CD8-positive, alpha-beta memory T cell (primary cell): ENCODE measurements around the gene AHCTF1. TPM values are rescaled to one million over a fixed set of nuclear protein-coding genes. Genes with fewer than 3 reads are reported as not detected.

Experiments
- CTCF ChIA-PET: fragments of 350-600 bp; sonication (Branson Sonifier 250); formaldehyde crosslinking; loops from one replicate; lab custom pipeline; 2021; ENCODE audit warnings: antibody characterized with exemption; lab: Charles Lee
- POLR2A ChIA-PET: fragments of 350-600 bp; sonication (Branson Sonifier 250); formaldehyde crosslinking; loops from one replicate; lab custom pipeline; 2021; ENCODE audit warnings: antibody characterized with exemption; lab: Charles Lee
- DNase-seq, 5 donors: peaks; one replicate each; pipeline versions ENCODE4 v3.0.0 to v3.0.0-alpha.2; 2020 to 2022; ENCODE audit warnings: mixed read lengths in 1 of 5
- H3K27ac ChIP-seq: one replicate; pipeline ENCODE4 v1.7.0; 2013; ENCODE audit warnings: low read depth, mild to moderate bottlenecking, low read length, moderate library complexity
- H3K27me3 ChIP-seq: 2 replicates; pipeline ENCODE4 v1.7.0; 2013; ENCODE audit warnings: low read length, mild to moderate bottlenecking; ENCODE audit not compliant: insufficient read depth, poor library complexity, severe bottlenecking
- H3K36me3 ChIP-seq: 2 replicates; pipeline ENCODE4 v1.7.0; 2013; ENCODE audit warnings: mild to moderate bottlenecking, low read length, moderate library complexity; ENCODE audit not compliant: insufficient read depth
- H3K4me1 ChIP-seq: 2 replicates; pipeline ENCODE4 v1.7.0; 2013; ENCODE audit warnings: mild to moderate bottlenecking, low read length, moderate library complexity; ENCODE audit not compliant: insufficient read depth
- H3K4me3 ChIP-seq: 2 replicates; pipeline ENCODE4 v1.7.0; 2013; ENCODE audit warnings: mild to moderate bottlenecking, low read length
- H3K9me3 ChIP-seq: 2 replicates; pipeline ENCODE4 v1.7.0; 2013; ENCODE audit warnings: mild to moderate bottlenecking, low read length
- H3K27ac Mint-ChIP-seq, 8 donors: one replicate each; pipeline ENCODE4 v1.8.0; 2020 to 2021; ENCODE audit warnings: mixed read lengths in 8 of 8, mild to moderate bottlenecking in 6 of 8, inconsistent platforms in 3 of 8, moderate library complexity in 3 of 8
- H3K27me3 Mint-ChIP-seq, 2 donors: one replicate each; pipeline ENCODE4 v1.8.0; 2020 to 2021; ENCODE audit warnings: mixed read lengths in 2 of 2, mild to moderate bottlenecking in 1 of 2, moderate library complexity in 1 of 2
- H3K36me3 Mint-ChIP-seq, 3 donors: one replicate each; pipeline ENCODE4 v1.8.0; 2020 to 2021; ENCODE audit warnings: mixed read lengths in 3 of 3, inconsistent platforms in 1 of 3, mild to moderate bottlenecking in 1 of 3
- H3K4me1 Mint-ChIP-seq, 3 donors: one replicate each; pipeline ENCODE4 v1.8.0; 2020 to 2021; ENCODE audit warnings: mixed read lengths in 3 of 3, inconsistent platforms in 1 of 3, mild to moderate bottlenecking in 1 of 3
- H3K4me3 Mint-ChIP-seq, 7 donors: one replicate each; pipeline ENCODE4 v1.8.0; 2020 to 2021; ENCODE audit warnings: mixed read lengths in 7 of 7, mild to moderate bottlenecking in 6 of 7, moderate library complexity in 4 of 7, inconsistent platforms in 2 of 7
- H3K9me3 Mint-ChIP-seq, 5 donors: one replicate each; pipeline ENCODE4 v1.8.0; 2020 to 2022; ENCODE audit warnings: mixed read lengths in 5 of 5, mild to moderate bottlenecking in 3 of 5, moderate library complexity in 2 of 5, inconsistent platforms in 1 of 5
- polyA plus RNA-seq: library from polyadenylated mRNA; unstranded; fragments of 300-500 nt; fragmentation: Illumina TruSeq; gene quantifications from one replicate; pipeline ENCODE4 v1.2.3, GENCODE V29; 2021
- total RNA-seq, 2 experiments: library from RNA; stranded (reverse); gene quantifications; one replicate each; pipeline ENCODE4 v1.2.3, GENCODE V29; 2021

Gene AHCTF1
- total and polyA plus RNA-seq, 3 experiments from 2014 or later: 23.7 to 53.0 (median 49.6) TPM

DNA sequence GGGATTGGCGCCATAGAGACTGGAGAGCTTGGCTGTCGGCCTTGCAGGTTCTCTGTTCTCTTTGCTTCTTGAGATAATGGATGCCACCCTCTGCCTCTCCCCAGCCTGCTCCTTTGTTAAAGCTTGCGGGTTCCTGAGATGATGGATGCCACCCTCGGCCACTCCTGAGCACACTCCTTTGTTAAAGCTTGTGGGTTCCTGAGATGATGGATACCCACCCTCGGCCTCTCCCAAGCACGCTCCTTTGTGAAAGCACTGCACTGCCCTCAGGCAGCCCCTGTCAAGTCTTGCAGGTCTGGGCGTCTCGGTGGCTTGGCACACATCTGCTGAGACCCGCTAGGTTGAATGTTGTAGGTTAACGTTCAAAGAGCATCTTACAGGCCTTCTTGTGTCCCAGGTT, 131.0 kb downstream of the AHCTF1 start:
- POLR2A ChIA-PET: no interaction called here

GRCh38 chr1:246800356-246800755, 131.4 kb downstream of the AHCTF1 start:
- POLR2A ChIA-PET: no interaction called here
- CTCF ChIA-PET: no interaction called here
- DNase-seq: no peak

More for the DNA sequence above, 131.0 kb downstream of the AHCTF1 start:
- Histone ChIP-seq H3K9me3 (no peaks in the 10 kb centered on the region), H3K27ac (no peak overlapping the region), H3K4me3 (no peak overlapping the region), H3K36me3 (no peaks in the 10 kb centered on the region), H3K27me3 (no peaks in the 10 kb centered on the region), H3K4me1 (no peaks in the 10 kb centered on the region)
- no peak for DNase-seq
- H3K27ac Mint-ChIP-seq: no peak overlapping the region
- no peaks in the 10 kb centered on the region for H3K9me3 Mint-ChIP-seq
- no peak overlapping the region for H3K4me3 Mint-ChIP-seq
- peaks cover 1 to 9% of the 10 kb centered on the region in 2 donors for H3K27me3 Mint-ChIP-seq
- no peaks in the 10 kb centered on the region for H3K36me3 Mint-ChIP-seq
- H3K4me1 Mint-ChIP-seq: no peaks in the 10 kb centered on the region
- CTCF ChIA-PET: no interaction called here

DNA sequence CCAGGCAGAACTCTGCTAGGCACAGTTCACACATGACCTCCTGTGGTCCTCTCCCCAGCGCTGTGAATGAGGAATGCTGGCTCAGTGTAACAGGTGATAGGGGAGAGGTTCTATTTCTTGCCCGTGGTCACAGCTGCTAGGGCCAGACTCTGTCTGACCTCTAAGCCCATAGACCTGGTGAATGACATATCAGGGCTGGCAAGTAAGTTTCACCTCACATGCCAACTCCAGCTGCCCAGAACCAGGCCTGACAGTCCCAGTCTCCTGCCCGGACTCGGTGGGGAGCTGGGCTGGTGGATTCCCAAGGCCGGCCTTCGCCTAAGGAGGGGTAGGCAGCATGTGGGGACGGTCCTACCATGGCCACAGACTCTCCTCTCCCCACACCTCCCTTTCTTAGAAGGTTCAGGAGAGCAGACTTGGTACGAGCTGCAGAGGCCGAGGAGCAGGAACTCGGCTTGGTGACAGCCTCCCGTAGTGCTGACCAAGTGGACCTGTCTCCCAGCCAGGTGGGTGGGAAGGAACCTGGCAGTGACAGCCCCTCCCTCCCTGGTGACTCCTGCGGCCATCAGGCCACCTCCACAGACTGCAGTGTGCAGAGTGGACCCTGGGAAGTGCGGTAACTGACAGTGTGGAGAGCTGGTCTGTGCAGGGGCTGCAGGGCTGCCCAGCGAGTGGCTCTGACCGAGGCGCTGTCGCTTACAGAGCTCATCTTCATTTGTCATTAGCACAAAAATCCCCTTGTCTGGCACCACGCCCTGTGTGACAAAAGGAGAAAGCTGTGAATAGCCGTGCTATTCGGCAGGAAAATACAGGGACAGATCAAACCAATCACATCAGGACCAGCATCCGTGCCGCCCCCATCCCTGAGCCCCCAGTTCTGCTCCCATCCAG, 132.9 kb downstream of the AHCTF1 start:
- Histone ChIP-seq H3K4me3 (no peak overlapping the region), H3K36me3 (no peaks in the 10 kb centered on the region), H3K9me3 (no peaks in the 10 kb centered on the region), H3K27ac (no peak overlapping the region), H3K27me3 (no peaks in the 10 kb centered on the region), H3K4me1 (no peaks in the 10 kb centered on the region)
- H3K27ac Mint-ChIP-seq: no peak overlapping the region
- ChIA-PET CTCF (no interaction called here), POLR2A (no interaction called here)
- no peak overlapping the region for H3K4me3 Mint-ChIP-seq
- DNase-seq: no peak
- no peaks in the 10 kb centered on the region for H3K9me3 Mint-ChIP-seq
- H3K36me3 Mint-ChIP-seq: no peaks in the 10 kb centered on the region
- no peaks in the 10 kb centered on the region for H3K4me1 Mint-ChIP-seq
- H3K27me3 Mint-ChIP-seq: peaks cover 1 to 12% of the 10 kb centered on the region in 2 donors

More at GRCh38 chr1:246800356-246800755, 131.4 kb downstream of the AHCTF1 start:
- no peak overlapping the region for H3K27ac Mint-ChIP-seq
- H3K27ac ChIP-seq: no peak overlapping the region
- H3K36me3 ChIP-seq: no peaks in the 10 kb centered on the region
- H3K4me3 ChIP-seq: no peak overlapping the region
- H3K4me1 ChIP-seq: no peaks in the 10 kb centered on the region
- no peaks in the 10 kb centered on the region for H3K36me3 Mint-ChIP-seq
- H3K27me3 ChIP-seq: no peaks in the 10 kb centered on the region
- H3K4me3 Mint-ChIP-seq: no peak overlapping the region
- H3K4me1 Mint-ChIP-seq: no peaks in the 10 kb centered on the region
- H3K9me3 ChIP-seq: no peaks in the 10 kb centered on the region
- H3K27me3 Mint-ChIP-seq: peaks cover 1 to 12% of the 10 kb centered on the region in 2 donors
- H3K9me3 Mint-ChIP-seq: no peaks in the 10 kb centered on the region

DNA sequence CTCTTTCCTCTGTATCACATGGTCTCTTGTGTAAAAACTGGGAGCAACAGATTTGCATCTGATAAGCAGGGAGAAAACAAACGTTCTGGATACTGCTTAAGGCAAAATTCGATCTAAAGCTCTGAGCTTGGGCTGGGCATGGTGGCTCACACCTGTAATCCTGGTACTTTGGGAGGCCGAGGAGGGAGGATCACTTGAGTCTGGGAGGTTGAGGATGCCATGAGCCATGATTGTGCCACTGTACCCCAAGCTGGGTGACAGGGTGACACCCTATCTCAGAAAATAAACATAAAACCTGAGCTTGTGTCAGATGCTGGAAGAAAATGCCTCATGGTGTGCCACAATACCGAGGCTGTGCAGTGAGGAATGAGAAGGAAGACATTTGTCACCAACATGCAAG, 133.6 kb downstream of the AHCTF1 start:
- H3K36me3 ChIP-seq: no peaks in the 10 kb centered on the region
- H3K27ac Mint-ChIP-seq: no peak overlapping the region
- H3K4me3 ChIP-seq: no peak overlapping the region
- no peaks in the 10 kb centered on the region for H3K9me3 ChIP-seq
- H3K4me1 ChIP-seq: no peaks in the 10 kb centered on the region
- ChIA-PET CTCF (no interaction called here), POLR2A (no interaction called here)
- H3K27me3 Mint-ChIP-seq: peaks cover 1 to 14% of the 10 kb centered on the region in 2 donors
- no peaks in the 10 kb centered on the region for H3K4me1 Mint-ChIP-seq
- no peaks in the 10 kb centered on the region for H3K36me3 Mint-ChIP-seq
- H3K27me3 ChIP-seq: no peaks in the 10 kb centered on the region
- H3K27ac ChIP-seq: no peak overlapping the region
- H3K9me3 Mint-ChIP-seq: no peaks in the 10 kb centered on the region
- no peak for DNase-seq
- H3K4me3 Mint-ChIP-seq: no peak overlapping the region

DNA sequence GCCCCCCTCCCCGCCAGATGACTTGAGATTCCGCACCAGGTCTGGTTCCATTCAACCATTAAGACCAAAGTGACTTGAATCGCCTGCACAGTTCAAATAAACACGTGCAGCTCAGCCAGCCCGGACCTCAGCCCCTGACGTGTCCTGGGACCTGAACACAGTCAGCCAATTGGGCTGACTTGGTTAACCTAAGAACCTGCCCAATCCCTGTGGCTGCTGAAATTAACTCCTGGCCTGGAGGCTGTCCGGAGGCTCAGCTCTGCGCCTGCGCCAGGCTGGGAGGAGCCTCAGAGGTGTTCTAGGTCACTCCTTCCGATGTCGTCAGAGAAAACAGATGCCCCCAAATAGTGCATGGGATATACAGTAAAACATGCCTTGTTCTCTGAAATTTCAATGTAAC, 134.2 kb downstream of the AHCTF1 start:
- ChIA-PET CTCF (no interaction called here), POLR2A (no interaction called here)
- Histone ChIP-seq H3K27me3 (no peaks in the 10 kb centered on the region), H3K4me1 (no peaks in the 10 kb centered on the region), H3K27ac (no peak overlapping the region), H3K9me3 (no peaks in the 10 kb centered on the region), H3K36me3 (no peaks in the 10 kb centered on the region), H3K4me3 (no peak overlapping the region)
- H3K27me3 Mint-ChIP-seq: peaks cover 1 to 17% of the 10 kb centered on the region in 2 donors
- no peaks in the 10 kb centered on the region for H3K9me3 Mint-ChIP-seq
- H3K36me3 Mint-ChIP-seq: no peaks in the 10 kb centered on the region
- H3K4me3 Mint-ChIP-seq: no peak overlapping the region
- H3K27ac Mint-ChIP-seq: no peak overlapping the region
- no peaks in the 10 kb centered on the region for H3K4me1 Mint-ChIP-seq
- DNase-seq: no peak

DNA sequence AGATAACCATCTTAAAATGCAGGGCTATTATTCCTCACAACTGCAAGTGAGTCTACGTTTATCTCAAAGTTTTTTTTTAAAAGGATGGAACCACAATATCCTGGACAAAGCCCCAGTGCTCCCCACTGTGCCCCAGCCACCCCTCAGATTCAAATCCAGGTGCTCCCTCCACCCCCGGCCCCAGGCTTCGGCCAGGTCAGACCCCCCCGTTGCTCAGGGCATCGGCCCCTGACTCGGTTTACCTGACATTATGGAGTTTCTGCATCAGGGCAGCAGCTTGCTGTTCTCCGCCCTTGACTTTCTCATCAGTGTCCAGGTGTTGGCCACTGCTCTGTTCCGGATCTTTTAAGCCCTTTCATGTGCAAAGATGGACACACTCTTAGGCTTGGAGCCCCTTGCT, 134.6 kb downstream of the AHCTF1 start:
- no peaks in the 10 kb centered on the region for H3K4me1 Mint-ChIP-seq
- no peaks in the 10 kb centered on the region for H3K36me3 Mint-ChIP-seq
- Histone ChIP-seq H3K4me1 (no peaks in the 10 kb centered on the region), H3K27ac (no peak overlapping the region), H3K4me3 (no peak overlapping the region), H3K9me3 (no peaks in the 10 kb centered on the region), H3K36me3 (no peaks in the 10 kb centered on the region), H3K27me3 (no peaks in the 10 kb centered on the region)
- ChIA-PET POLR2A (no interaction called here), CTCF (no interaction called here)
- no peak overlapping the region for H3K27ac Mint-ChIP-seq
- no peak for DNase-seq
- H3K27me3 Mint-ChIP-seq: peaks cover 1 to 18% of the 10 kb centered on the region in 2 donors
- H3K4me3 Mint-ChIP-seq: no peak overlapping the region
- H3K9me3 Mint-ChIP-seq: no peaks in the 10 kb centered on the region

- no peak overlapping the region for H3K4me3 ChIP-seq
- no peaks in the 10 kb centered on the region for H3K9me3 ChIP-seq
- H3K36me3 Mint-ChIP-seq: no peaks in the 10 kb centered on the region
- no peaks in the 10 kb centered on the region for H3K27me3 ChIP-seq
- no peaks in the 10 kb centered on the region for H3K4me1 Mint-ChIP-seq
- no peaks in the 10 kb centered on the region for H3K4me1 ChIP-seq
- peaks cover 4 to 22% of the 10 kb centered on the region in 2 donors for H3K27me3 Mint-ChIP-seq
- no peak overlapping the region for H3K27ac ChIP-seq
- H3K4me3 Mint-ChIP-seq: no peak overlapping the region
- CTCF ChIA-PET: no interaction called here
- no peak overlapping the region for H3K27ac Mint-ChIP-seq
- DNase-seq: no peak
- no peaks in the 10 kb centered on the region for H3K36me3 ChIP-seq
- POLR2A ChIA-PET: no interaction called here
- H3K9me3 Mint-ChIP-seq: peaks cover 0 to 2% (median 0%) of the 10 kb centered on the region in 5 donors
Measured at GRCh38 chr1:246795906-246796694, 135.6 kb downstream of the AHCTF1 start.
